GM06990 (cell line): ENCODE results near the gene KCNJ14.

ENCODE experiments used
- DNase-seq: peaks from one replicate; pipeline ENCODE4 v3.0.0-alpha.2; 2011; ENCODE audit not compliant: insufficient read length; ENCODE audit errors: extremely low read depth
- H3K27me3 ChIP-seq: replicated peaks from 2 replicates; pipeline ENCODE4 v1.6.0; 2011; ENCODE audit warnings: low read length; ENCODE audit not compliant: control insufficient read depth, insufficient read depth
- H3K36me3 ChIP-seq: 2 replicates; pipeline ENCODE4 v1.5.1; 2011; ENCODE audit warnings: low read length; ENCODE audit not compliant: control insufficient read depth, insufficient read depth
- H3K4me3 ChIP-seq: replicated peaks from 2 replicates; pipeline ENCODE4 v1.5.1; 2011; ENCODE audit warnings: low read depth, mild to moderate bottlenecking, control low read depth, low read length
- TF ChIP-seq, protein P1 (sequence below): IDR thresholded peaks from 2 replicates; pipeline ENCODE4 v1.5.1; 2011; ENCODE audit warnings: low read length, control low read depth, mild to moderate bottlenecking, inconsistent platforms; ENCODE audit not compliant: insufficient read depth, poor library complexity, severe bottlenecking

Gene KCNJ14

DNA sequence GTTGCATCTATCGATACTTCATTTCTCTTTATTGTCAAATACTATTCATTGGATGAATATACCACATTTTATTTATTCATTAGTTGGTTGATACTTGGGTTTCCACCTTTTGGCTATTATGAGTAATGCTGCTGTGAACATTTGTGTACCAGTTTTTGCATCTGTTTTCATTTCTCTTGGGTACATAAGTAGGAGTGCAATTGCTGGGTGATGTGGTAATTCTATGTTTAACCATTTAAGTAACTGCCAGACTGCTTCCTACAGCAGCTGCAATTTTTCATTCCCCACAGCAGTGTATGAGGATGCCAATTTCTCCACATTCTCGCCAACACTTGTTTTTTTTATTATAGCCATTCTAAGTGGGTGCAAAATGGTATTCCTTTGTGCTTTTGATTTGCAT, 2.6 kb downstream of the KCNJ14 start:
- DNase-seq, result no peak
- no peaks in the 10 kb centered on the region for H3K27me3 ChIP-seq
- H3K4me3 ChIP-seq, result no peak overlapping the region
- TF ChIP-seq, protein P1, sequence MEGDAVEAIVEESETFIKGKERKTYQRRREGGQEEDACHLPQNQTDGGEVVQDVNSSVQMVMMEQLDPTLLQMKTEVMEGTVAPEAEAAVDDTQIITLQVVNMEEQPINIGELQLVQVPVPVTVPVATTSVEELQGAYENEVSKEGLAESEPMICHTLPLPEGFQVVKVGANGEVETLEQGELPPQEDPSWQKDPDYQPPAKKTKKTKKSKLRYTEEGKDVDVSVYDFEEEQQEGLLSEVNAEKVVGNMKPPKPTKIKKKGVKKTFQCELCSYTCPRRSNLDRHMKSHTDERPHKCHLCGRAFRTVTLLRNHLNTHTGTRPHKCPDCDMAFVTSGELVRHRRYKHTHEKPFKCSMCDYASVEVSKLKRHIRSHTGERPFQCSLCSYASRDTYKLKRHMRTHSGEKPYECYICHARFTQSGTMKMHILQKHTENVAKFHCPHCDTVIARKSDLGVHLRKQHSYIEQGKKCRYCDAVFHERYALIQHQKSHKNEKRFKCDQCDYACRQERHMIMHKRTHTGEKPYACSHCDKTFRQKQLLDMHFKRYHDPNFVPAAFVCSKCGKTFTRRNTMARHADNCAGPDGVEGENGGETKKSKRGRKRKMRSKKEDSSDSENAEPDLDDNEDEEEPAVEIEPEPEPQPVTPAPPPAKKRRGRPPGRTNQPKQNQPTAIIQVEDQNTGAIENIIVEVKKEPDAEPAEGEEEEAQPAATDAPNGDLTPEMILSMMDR, result no peak
- H3K36me3 ChIP-seq, result peaks cover 16% of the 10 kb centered on the region

GRCh38 chr19:48461651-48461981, 6.2 kb downstream of the KCNJ14 start:
- Histone ChIP-seq H3K36me3 (peaks cover 7% of the 10 kb centered on the region), H3K4me3 (no peak overlapping the region), H3K27me3 (no peaks in the 10 kb centered on the region)
- no peak for DNase-seq
- TF ChIP-seq, protein P1, result no peak

DNA sequence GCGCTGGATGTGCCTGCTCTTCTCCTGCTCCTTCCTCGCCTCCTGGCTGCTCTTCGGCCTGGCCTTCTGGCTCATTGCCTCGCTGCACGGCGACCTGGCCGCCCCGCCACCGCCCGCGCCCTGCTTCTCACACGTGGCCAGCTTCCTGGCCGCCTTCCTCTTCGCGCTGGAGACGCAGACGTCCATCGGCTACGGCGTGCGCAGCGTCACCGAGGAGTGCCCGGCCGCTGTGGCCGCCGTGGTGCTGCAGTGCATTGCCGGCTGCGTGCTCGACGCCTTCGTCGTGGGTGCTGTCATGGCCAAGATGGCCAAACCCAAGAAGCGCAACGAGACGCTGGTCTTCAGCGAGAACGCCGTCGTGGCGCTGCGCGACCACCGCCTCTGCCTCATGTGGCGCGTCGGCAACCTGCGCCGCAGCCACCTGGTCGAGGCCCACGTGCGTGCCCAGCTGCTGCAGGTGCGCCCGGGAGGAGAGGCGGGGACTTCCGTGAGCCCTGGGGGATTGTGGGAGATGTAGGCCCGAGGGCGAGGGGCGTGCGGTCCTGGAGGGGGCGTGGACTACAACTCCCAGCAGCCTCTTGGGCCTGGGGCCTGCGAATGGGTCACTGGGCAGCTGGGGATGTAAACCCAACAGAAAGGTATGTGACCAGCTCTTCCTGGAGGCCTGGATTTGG, 6.7 kb downstream of the KCNJ14 start:
- peak; percentile 38 for DNase-seq
- H3K36me3 ChIP-seq, result peaks cover 4% of the 10 kb centered on the region
- no peak overlapping the region for H3K4me3 ChIP-seq
- no peaks in the 10 kb centered on the region for H3K27me3 ChIP-seq
- TF ChIP-seq, protein P1, result no peak

GRCh38 chr19:48465215-48465614, 9.8 kb downstream of the KCNJ14 start:
- H3K36me3 ChIP-seq, result peaks cover 4% of the 10 kb centered on the region
- H3K4me3 ChIP-seq, result no peak overlapping the region
- no peaks in the 10 kb centered on the region for H3K27me3 ChIP-seq
- DNase-seq, result no peak
- TF ChIP-seq, protein P1, result no peak

DNA sequence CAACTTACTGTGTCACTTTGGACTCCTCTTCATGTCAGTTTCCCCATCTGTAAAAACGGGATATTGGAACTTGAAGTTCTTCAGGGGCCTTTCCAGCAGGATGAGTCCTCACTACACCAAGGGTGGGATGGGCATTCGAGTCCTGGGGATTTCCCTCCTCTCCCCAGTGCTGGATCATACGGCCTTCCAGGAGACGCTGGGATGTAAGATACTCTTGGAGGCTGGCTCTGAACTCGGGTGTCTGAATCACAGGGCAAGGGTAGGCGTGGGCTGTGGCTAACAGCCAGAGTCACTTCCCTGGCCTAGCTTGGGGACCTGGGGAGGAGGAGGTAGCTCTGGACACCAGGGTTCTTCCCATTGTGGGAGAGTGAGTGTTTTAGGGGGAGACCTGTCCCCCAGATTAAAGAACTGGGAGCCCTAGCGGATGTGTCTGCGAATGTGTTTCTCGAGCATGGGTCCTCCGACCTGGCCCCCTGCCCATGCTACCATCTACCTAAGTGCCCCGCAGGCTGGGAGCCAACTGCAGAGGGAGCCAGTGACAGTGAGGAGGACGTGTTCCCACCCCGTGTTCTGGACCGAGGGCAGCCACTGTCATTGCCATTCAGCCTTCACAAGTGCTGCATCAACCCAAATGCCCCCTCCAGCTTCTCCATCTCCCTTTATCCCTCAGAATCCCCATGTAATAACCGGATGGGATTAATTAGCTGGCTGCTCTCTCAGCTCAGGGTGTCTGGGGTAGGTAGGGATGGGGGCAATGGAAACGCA, 11.4 kb downstream of the KCNJ14 start:
- DNase-seq, result no peak
- Histone ChIP-seq H3K4me3 (no peak overlapping the region), H3K27me3 (no peaks in the 10 kb centered on the region), H3K36me3 (peaks cover 12% of the 10 kb centered on the region)
- TF ChIP-seq, protein P1, result no peak
